Osteoblast (primary cell): ENCODE data around the gene ABCG1. TPM values are rescaled to one million over a fixed set of nuclear protein-coding genes. Genes with fewer than 3 reads are reported as not detected.

Experiments
- DNase-seq: peaks from one replicate; pipeline ENCODE4 v3.0.0; 2011; ENCODE audit warnings: low spot score, mixed read lengths; ENCODE audit not compliant: insufficient read length; ENCODE audit errors: missing footprints
- H2AFZ ChIP-seq: 2 replicates; pipeline ENCODE4 v1.6.0; 2011; ENCODE audit warnings: mild to moderate bottlenecking, low read length
- H3K27ac ChIP-seq: 2 replicates; pipeline ENCODE4 v1.5.1; 2011; ENCODE audit warnings: mild to moderate bottlenecking, low read depth, low read length, moderate library complexity
- H3K27me3 ChIP-seq: 2 replicates; pipeline ENCODE4 v1.6.0; 2012; ENCODE audit warnings: mild to moderate bottlenecking, control low read depth, inconsistent platforms, low read length, moderate library complexity; ENCODE audit not compliant: insufficient read depth
- H3K36me3 ChIP-seq: 2 replicates; pipeline ENCODE4 v1.5.1; 2011; ENCODE audit warnings: mild to moderate bottlenecking, low read length, control low read depth, moderate library complexity; ENCODE audit not compliant: insufficient read depth
- H3K4me1 ChIP-seq: 2 replicates; pipeline ENCODE4 v1.5.1; 2011; ENCODE audit warnings: mild to moderate bottlenecking, low read length, control low read depth, moderate library complexity; ENCODE audit not compliant: insufficient read depth
- H3K4me2 ChIP-seq: 2 replicates; pipeline ENCODE4 v1.6.0; 2011; ENCODE audit warnings: mild to moderate bottlenecking, low read length; ENCODE audit not compliant: insufficient read depth
- H3K4me3 ChIP-seq: fragments of 200-600 bp; sonication (generic); 3 replicates; pipeline ENCODE4 v1.5.1; 2012; ENCODE audit warnings: mild to moderate bottlenecking, low read length, inconsistent platforms; ENCODE audit not compliant: insufficient read depth
- H3K79me2 ChIP-seq: 2 replicates; pipeline ENCODE4 v1.6.0; 2012; ENCODE audit warnings: mild to moderate bottlenecking, low read length, control low read depth, inconsistent platforms; ENCODE audit not compliant: insufficient read depth
- H3K9me3 ChIP-seq: 2 replicates; pipeline ENCODE4 v1.5.1; 2011; ENCODE audit warnings: low read depth, low read length, control low read depth
- H4K20me1 ChIP-seq: 2 replicates; pipeline ENCODE4 v1.6.0; 2012; ENCODE audit warnings: mild to moderate bottlenecking, low read length, control low read depth; ENCODE audit not compliant: insufficient read depth
- CTCF ChIP-seq: IDR thresholded peaks from 2 replicates; pipeline ENCODE4 v1.5.1; 2011; ENCODE audit warnings: mild to moderate bottlenecking, low read depth, low read length, moderate library complexity; ENCODE audit errors: extremely low read depth
- total RNA-seq: library from RNA; depleted of rRNA; stranded (reverse); fragments of >200 nt; gene quantifications from 2 replicates; pipeline ENCODE4 v1.2.3, GENCODE V29; 2012

The ABCG1 gene
- total RNA-seq, 1 donor = 0.72 TPM

GRCh38 chr21:42172596-42173483, 46.1 kb upstream of the ABCG1 start:
- Histone ChIP-seq H3K79me2 (no peaks in the 10 kb centered on the region), H2AFZ (no peak overlapping the region), H3K27ac (no peak overlapping the region), H3K9me3 (no peaks in the 10 kb centered on the region), H3K36me3 (no peaks in the 10 kb centered on the region), H3K4me1 (no peaks in the 10 kb centered on the region), H3K4me2 (no peak overlapping the region), H3K27me3 (peaks cover 2% of the 10 kb centered on the region), H4K20me1 (no peaks in the 10 kb centered on the region), H3K4me3 (no peak overlapping the region)
- DNase-seq = no peak
- TF ChIP-seq CTCF = no peak

- TF ChIP-seq CTCF = no peak
- H3K4me3 ChIP-seq = no peak overlapping the region
- DNase-seq = no peak
- H3K4me1 ChIP-seq = no peaks in the 10 kb centered on the region
- H2AFZ ChIP-seq = no peak overlapping the region
- H3K36me3 ChIP-seq = no peaks in the 10 kb centered on the region
- H3K79me2 ChIP-seq = no peaks in the 10 kb centered on the region
- no peaks in the 10 kb centered on the region for H3K9me3 ChIP-seq
- H3K4me2 ChIP-seq = no peak overlapping the region
- H3K27ac ChIP-seq = no peak overlapping the region
- no peaks in the 10 kb centered on the region for H4K20me1 ChIP-seq
- H3K27me3 ChIP-seq = peaks cover 2% of the 10 kb centered on the region
Observed at GRCh38 chr21:42174173-42174572, 44.8 kb upstream of the ABCG1 start.

- Histone ChIP-seq H2AFZ (no peak overlapping the region), H3K36me3 (no peaks in the 10 kb centered on the region), H3K27ac (no peak overlapping the region), H3K4me3 (no peak overlapping the region), H3K4me1 (no peaks in the 10 kb centered on the region), H3K9me3 (no peaks in the 10 kb centered on the region), H3K79me2 (no peaks in the 10 kb centered on the region), H3K27me3 (peaks cover 2% of the 10 kb centered on the region), H4K20me1 (no peaks in the 10 kb centered on the region), H3K4me2 (no peak overlapping the region)
- no peak for TF ChIP-seq CTCF
- DNase-seq = no peak
Observed at GRCh38 chr21:42175110-42175710, 43.7 kb upstream of the ABCG1 start.

GRCh38 chr21:42176859-42177258, 42.1 kb upstream of the ABCG1 start:
- Histone ChIP-seq H3K27me3 (peaks cover 2% of the 10 kb centered on the region), H3K4me3 (no peak overlapping the region), H3K4me2 (no peak overlapping the region), H3K27ac (no peak overlapping the region), H3K36me3 (no peaks in the 10 kb centered on the region), H4K20me1 (no peaks in the 10 kb centered on the region), H3K4me1 (no peaks in the 10 kb centered on the region), H2AFZ (no peak overlapping the region), H3K9me3 (no peaks in the 10 kb centered on the region), H3K79me2 (no peaks in the 10 kb centered on the region)
- no peak for TF ChIP-seq CTCF
- DNase-seq = no peak
